Osteoblast (primary cell): Measurements from ENCODE around the gene RHBDD3. TPM values are rescaled to one million over a fixed set of nuclear protein-coding genes. Genes with fewer than 3 reads are reported as not detected.

Experiments used
- DNase-seq: peaks from one replicate; pipeline ENCODE4 v3.0.0; 2011; ENCODE audit warnings: low spot score, mixed read lengths; ENCODE audit not compliant: insufficient read length; ENCODE audit errors: missing footprints
- H2AFZ ChIP-seq: 2 replicates; pipeline ENCODE4 v1.6.0; 2011; ENCODE audit warnings: mild to moderate bottlenecking, low read length
- H3K27ac ChIP-seq: 2 replicates; pipeline ENCODE4 v1.5.1; 2011; ENCODE audit warnings: mild to moderate bottlenecking, low read depth, low read length, moderate library complexity
- H3K27me3 ChIP-seq: 2 replicates; pipeline ENCODE4 v1.6.0; 2012; ENCODE audit warnings: mild to moderate bottlenecking, control low read depth, inconsistent platforms, low read length, moderate library complexity; ENCODE audit not compliant: insufficient read depth
- H3K36me3 ChIP-seq: 2 replicates; pipeline ENCODE4 v1.5.1; 2011; ENCODE audit warnings: mild to moderate bottlenecking, low read length, control low read depth, moderate library complexity; ENCODE audit not compliant: insufficient read depth
- H3K4me1 ChIP-seq: 2 replicates; pipeline ENCODE4 v1.5.1; 2011; ENCODE audit warnings: mild to moderate bottlenecking, low read length, control low read depth, moderate library complexity; ENCODE audit not compliant: insufficient read depth
- H3K4me2 ChIP-seq: 2 replicates; pipeline ENCODE4 v1.6.0; 2011; ENCODE audit warnings: mild to moderate bottlenecking, low read length; ENCODE audit not compliant: insufficient read depth
- H3K4me3 ChIP-seq: fragments of 200-600 bp; sonication (generic); 3 replicates; pipeline ENCODE4 v1.5.1; 2012; ENCODE audit warnings: mild to moderate bottlenecking, low read length, inconsistent platforms; ENCODE audit not compliant: insufficient read depth
- H3K79me2 ChIP-seq: 2 replicates; pipeline ENCODE4 v1.6.0; 2012; ENCODE audit warnings: mild to moderate bottlenecking, low read length, control low read depth, inconsistent platforms; ENCODE audit not compliant: insufficient read depth
- H3K9me3 ChIP-seq: 2 replicates; pipeline ENCODE4 v1.5.1; 2011; ENCODE audit warnings: low read depth, low read length, control low read depth
- H4K20me1 ChIP-seq: 2 replicates; pipeline ENCODE4 v1.6.0; 2012; ENCODE audit warnings: mild to moderate bottlenecking, low read length, control low read depth; ENCODE audit not compliant: insufficient read depth
- CTCF ChIP-seq: IDR thresholded peaks from 2 replicates; pipeline ENCODE4 v1.5.1; 2011; ENCODE audit warnings: mild to moderate bottlenecking, low read depth, low read length, moderate library complexity; ENCODE audit errors: extremely low read depth
- total RNA-seq: library from RNA; depleted of rRNA; stranded (reverse); fragments of >200 nt; gene quantifications from 2 replicates; pipeline ENCODE4 v1.2.3, GENCODE V29; 2012

RHBDD3 gene
- total RNA-seq, 1 donor: 25.0 TPM

DNA sequence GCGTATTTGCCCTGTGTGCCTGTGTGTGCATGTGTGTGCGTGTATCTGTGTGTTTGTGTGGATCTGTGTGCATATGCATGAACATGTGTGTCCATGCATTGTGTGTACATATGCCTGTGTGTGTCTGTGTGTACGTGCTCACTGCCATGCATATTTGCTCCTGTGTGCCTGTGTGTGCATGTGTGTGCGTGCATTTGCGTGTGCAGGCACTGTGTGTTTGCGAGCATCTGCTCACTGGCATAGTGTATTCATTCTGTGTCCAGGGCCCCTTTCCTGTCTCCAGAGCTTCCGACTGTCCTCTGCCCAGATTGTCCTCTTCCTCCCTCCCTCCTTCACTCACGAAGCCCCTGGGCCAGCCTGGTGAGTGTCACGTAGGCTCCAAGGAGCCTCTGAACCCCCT, 56.3 kb downstream of the RHBDD3 start:
- Histone ChIP-seq H3K27me3 (peaks cover 19% of the 10 kb centered on the region), H3K9me3 (no peaks in the 10 kb centered on the region), H3K36me3 (no peaks in the 10 kb centered on the region), H3K4me1 (no peaks in the 10 kb centered on the region), H3K79me2 (no peaks in the 10 kb centered on the region), H3K27ac (no peak overlapping the region), H4K20me1 (no peaks in the 10 kb centered on the region), H2AFZ (no peak overlapping the region), H3K4me2 (no peak overlapping the region), H3K4me3 (no peak overlapping the region)
- TF ChIP-seq CTCF: no peak
- peak; percentile 14 for DNase-seq

GRCh38 chr22:29211066-29211465, 56.7 kb downstream of the RHBDD3 start:
- Histone ChIP-seq H3K4me3 (no peak overlapping the region), H3K4me1 (no peaks in the 10 kb centered on the region), H3K79me2 (no peaks in the 10 kb centered on the region), H3K27me3 (peaks cover 23% of the 10 kb centered on the region), H3K36me3 (no peaks in the 10 kb centered on the region), H2AFZ (no peak overlapping the region), H4K20me1 (no peaks in the 10 kb centered on the region), H3K4me2 (no peak overlapping the region), H3K27ac (no peak overlapping the region), H3K9me3 (no peaks in the 10 kb centered on the region)
- TF ChIP-seq CTCF: no peak
- peak; percentile 65 for DNase-seq

Other genes with a start within 250 kb of the RHBDD3 start
- gene C22orf31, start 206.2 kb downstream of the RHBDD3 start, total RNA-seq: not detected in 2 replicates
- gene KREMEN1, start 194.9 kb downstream of the RHBDD3 start, total RNA-seq: 6.5 and 7.7 TPM in 2 replicates
- gene EMID1, start 62.1 kb downstream of the RHBDD3 start, total RNA-seq: under 0.01 and 0.29 TPM in 2 replicates
- 139 and 148 TPM in 2 replicates for gene EWSR1, start 287 bp upstream of the RHBDD3 start, total RNA-seq
- 11.6 and 13.0 TPM in 2 replicates for gene GAS2L1, start 38.7 kb upstream of the RHBDD3 start, total RNA-seq
- not detected in 2 replicates for gene RASL10A, start 47.7 kb upstream of the RHBDD3 start, total RNA-seq
- 35.4 and 37.3 TPM in 2 replicates for gene AP1B1, start 120.6 kb upstream of the RHBDD3 start, total RNA-seq
- gene RFPL1, start 170.6 kb upstream of the RHBDD3 start, total RNA-seq: not detected in 2 replicates
- under 0.01 and 0.36 TPM in 2 replicates for gene NEFH, start 212.2 kb upstream of the RHBDD3 start, total RNA-seq